H1 (cell line): ENCODE data around the gene HKDC1. TPM values are rescaled to one million over a fixed set of nuclear protein-coding genes. Genes with fewer than 3 reads are reported as not detected.

Source experiments
- ASH2L ChIP-seq: fragments of 200-600, 300-600 bp; sonication (generic); IDR thresholded peaks from one replicate; pipeline ENCODE4 v1.7.1; 2017; ENCODE audit warnings: low read length
- BACH1 ChIP-seq: IDR thresholded peaks from 2 replicates; pipeline ENCODE4 v1.6.1; 2012; ENCODE audit warnings: low read length, improper control_type of control experiment
- BCL11A ChIP-seq, 2 experiments: IDR thresholded peaks; one replicate each; pipeline ENCODE4 v1.6.1; 2011; ENCODE audit warnings: low read depth in 2 of 2, low read length in 2 of 2, mild to moderate bottlenecking in 2 of 2
- CBX5 ChIP-seq: fragments of 300-800, 300-1000 bp; sonication (generic); IDR thresholded peaks from 2 replicates; pipeline ENCODE4 v1.7.1; 2016; ENCODE audit warnings: antibody characterized with exemption, low read length, low read depth
- CBX8 ChIP-seq: fragments of 300-800, 300-1000 bp; sonication (generic); IDR thresholded peaks from 2 replicates; pipeline ENCODE4 v1.7.1; 2016; ENCODE audit warnings: low read depth, low read length, borderline replicate concordance
- CEBPB ChIP-seq: IDR thresholded peaks from 2 replicates; pipeline ENCODE4 v1.6.1; 2012; ENCODE audit warnings: low read depth, low read length
- CHD1 ChIP-seq: IDR thresholded peaks from 2 replicates; pipeline ENCODE4 v1.6.1; 2012; ENCODE audit warnings: low read depth, low read length, improper control_type of control experiment
- CTBP2 ChIP-seq: IDR thresholded peaks from 2 replicates; pipeline ENCODE4 v1.7.0; 2011; ENCODE audit warnings: borderline replicate concordance, mild to moderate bottlenecking, moderate library complexity, mixed read lengths, low read length; ENCODE audit not compliant: insufficient read depth, insufficient read length
- EGR1 ChIP-seq: IDR thresholded peaks from 2 replicates; pipeline ENCODE4 v1.6.1; 2011; ENCODE audit warnings: low read depth, low read length, borderline replicate concordance
- EP300 ChIP-seq, 2 experiments: IDR thresholded peaks; 1 replicate in 1 of 2; 2 replicates in 1 of 2; pipeline ENCODE4 v1.6.1; 2011 to 2012; ENCODE audit warnings: low read depth in 2 of 2, low read length in 2 of 2, mild to moderate bottlenecking in 2 of 2, borderline replicate concordance in 1 of 2, inconsistent platforms in 1 of 2, moderate library complexity in 1 of 2
- GABPA ChIP-seq: IDR thresholded peaks from 2 replicates; pipeline ENCODE4 v1.6.1; 2011; ENCODE audit warnings: mild to moderate bottlenecking, low read length, moderate library complexity, borderline replicate concordance; ENCODE audit not compliant: insufficient read depth
- KDM5A ChIP-seq: fragments of 200-600 bp; IDR thresholded peaks from 2 replicates; pipeline ENCODE4 v1.7.1; 2012; ENCODE audit warnings: mild to moderate bottlenecking, low read length, inconsistent platforms, mixed read lengths
- NANOG ChIP-seq: IDR thresholded peaks from 2 replicates; pipeline ENCODE4 v1.6.1; 2011; ENCODE audit warnings: low read length, low read depth, mild to moderate bottlenecking, inconsistent platforms; ENCODE audit not compliant: insufficient read depth, poor library complexity, severe bottlenecking
- POLR2AphosphoS5 ChIP-seq: IDR thresholded peaks from 2 replicates; pipeline ENCODE4 v1.6.1; 2011; ENCODE audit warnings: low read depth, low read length
- RAD21 ChIP-seq, 2 experiments: IDR thresholded peaks in 1 of 2; conservative IDR thresholded peaks in 1 of 2; 2 replicates each; pipeline ENCODE4 v1.6.1; 2011; ENCODE audit warnings: low read depth in 2 of 2, low read length in 2 of 2, improper control_type of control experiment in 1 of 2, inconsistent platforms in 1 of 2, mild to moderate bottlenecking in 1 of 2, moderate library complexity in 1 of 2
- RBBP5 ChIP-seq: IDR thresholded peaks from 2 replicates; pipeline ENCODE4 v1.7.1; 2012; ENCODE audit warnings: low read depth, mild to moderate bottlenecking, inconsistent platforms, low read length, moderate library complexity, borderline replicate concordance
- RFX5 ChIP-seq: IDR thresholded peaks from 2 replicates; pipeline ENCODE4 v1.6.1; 2011; ENCODE audit warnings: low read depth, low read length, improper control_type of control experiment, borderline replicate concordance
- RNF2 ChIP-seq: fragments of 200-900, 300-1000 bp; sonication (generic); IDR thresholded peaks from 2 replicates; pipeline ENCODE4 v1.7.1; 2016; ENCODE audit warnings: borderline replicate concordance, low read depth, mild to moderate bottlenecking, antibody characterized with exemption, low read length; ENCODE audit not compliant: poor library complexity, severe bottlenecking; ENCODE audit errors: missing control alignments
- SIN3A ChIP-seq, 2 experiments: IDR thresholded peaks in 1 of 2; conservative IDR thresholded peaks in 1 of 2; 2 replicates each; pipeline ENCODE4 v1.6.1; 2011 to 2012; ENCODE audit warnings: low read length in 2 of 2, improper control_type of control experiment in 1 of 2, low read depth in 1 of 2, mild to moderate bottlenecking in 1 of 2
- TAF1 ChIP-seq: IDR thresholded peaks from 2 replicates; pipeline ENCODE4 v1.6.1; 2011; ENCODE audit warnings: mild to moderate bottlenecking, low read depth, low read length
- polyA plus RNA-seq, 7 experiments: library from polyadenylated mRNA; depleted of rRNA in 3 of 7; stranded (reverse) in 5 of 7; unstranded in 2 of 7; fragments of >200 nt in 5 of 7; fragments of 200-250 nt in 2 of 7; gene quantifications; 1 replicate in 5 of 7; 2 replicates in 1 of 7; 4 replicates in 1 of 7; pipeline versions ENCODE4 v1.2.1 to v1.2.3, GENCODE V29; 2011 to 2013; ENCODE audit warnings: missing spikeins in 2 of 7, mixed read lengths in 2 of 7
- total RNA-seq: library from RNA; stranded (reverse); fragmentation: NEBNext Ultra II Directional; extraction: Animal tissue kit (Norgen Biotek cat#: 25700); gene quantifications from 2 replicates; pipeline ENCODE4 v1.2.1, GENCODE V29; 2021
- TF ChIP-seq, protein P1 (sequence below): IDR thresholded peaks from 2 replicates; pipeline ENCODE4 v1.6.1; 2011; ENCODE audit warnings: low read depth, mild to moderate bottlenecking, low read length; ENCODE audit not compliant: insufficient read depth

The HKDC1 gene
- total and polyA plus RNA-seq, 2 of the 8 experiments (the other 6 are each of a cell fraction or from before 2014, with no cell fraction given) = 0.12 to 0.78 TPM

DNA sequence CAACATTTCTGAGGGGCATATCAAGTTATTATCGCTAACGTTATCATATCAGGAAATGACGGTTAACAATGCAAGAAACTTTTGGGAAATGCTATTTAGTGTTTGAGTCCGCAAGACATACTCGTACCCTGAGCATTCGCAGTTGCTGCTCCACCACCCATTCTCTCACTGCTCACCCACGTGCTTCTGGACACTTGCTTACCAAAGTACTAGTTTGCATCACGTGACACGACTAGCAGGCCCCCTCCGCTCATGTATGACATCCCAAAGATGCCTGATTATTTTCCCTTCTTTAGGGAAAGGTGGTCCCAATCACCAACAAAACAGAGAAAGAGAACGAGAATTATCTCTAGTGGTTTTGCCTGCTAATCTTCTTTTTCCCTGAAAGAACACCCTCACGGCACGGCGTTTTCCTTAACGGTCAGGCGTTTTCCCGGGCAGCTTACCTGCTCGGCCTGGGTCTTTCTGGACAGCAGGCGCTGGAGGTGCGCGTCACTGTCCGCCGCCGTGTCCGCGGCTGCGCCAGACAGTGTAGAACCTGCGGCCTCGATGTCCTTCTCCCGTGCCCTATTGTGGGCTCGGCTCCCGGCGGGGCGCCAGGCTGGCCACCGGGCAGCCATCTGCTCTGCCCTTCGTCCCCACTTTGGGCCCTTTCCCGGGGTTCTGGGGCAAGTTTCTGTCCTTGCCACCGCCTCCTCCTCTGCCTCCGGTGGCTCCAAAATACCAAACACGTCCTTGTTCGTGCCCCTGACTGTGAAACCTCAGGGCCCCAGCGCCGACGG lies 40.2 kb upstream of the HKDC1 start, which contains the start of gene SUPV3L1 (continued):
- TF ChIP-seq RFX5 = no peak
- no peak for TF ChIP-seq CBX5
- peak; percentile 97 for TF ChIP-seq KDM5A
- TF ChIP-seq RBBP5 = peak; percentile 81; the same call in 1 of the 2 replicates
- peak; percentile 79 to 81; a peak in 2 of 4 replicates for TF ChIP-seq SIN3A (conservative IDR thresholded peaks at IDR 0.05 in 1 of 2, IDR thresholded peaks at IDR 0.05 in 1 of 2; ENCODE audit: low read depth in 1 of 2, low read length in 2 of 2)
- no peak for TF ChIP-seq CHD1
- TF ChIP-seq CTBP2 = no peak
- TF ChIP-seq BCL11A (IDR thresholded peaks at IDR 0.05; ENCODE audit: low read depth in 2 of 2, low read length in 2 of 2) = no peak
- TF ChIP-seq NANOG = no peak
- TF ChIP-seq TAF1 = peak; percentile 93
- TF ChIP-seq, protein P1, sequence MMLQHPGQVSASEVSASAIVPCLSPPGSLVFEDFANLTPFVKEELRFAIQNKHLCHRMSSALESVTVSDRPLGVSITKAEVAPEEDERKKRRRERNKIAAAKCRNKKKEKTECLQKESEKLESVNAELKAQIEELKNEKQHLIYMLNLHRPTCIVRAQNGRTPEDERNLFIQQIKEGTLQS = peak; percentile 81
- TF ChIP-seq RNF2 = no peak
- no peak for TF ChIP-seq CBX8
- peak; percentile 93 for TF ChIP-seq POLR2AphosphoS5
- no peak for TF ChIP-seq RAD21 (IDR thresholded peaks at IDR 0.05 in 1 of 2, conservative IDR thresholded peaks at IDR 0.05 in 1 of 2; ENCODE audit: low read depth in 2 of 2, low read length in 2 of 2)
- peak; percentile 98 for TF ChIP-seq ASH2L
- TF ChIP-seq BACH1 = no peak
- no peak for TF ChIP-seq CEBPB
- no peak for TF ChIP-seq GABPA
- TF ChIP-seq EGR1 = no peak
- peak in 1 of 2 experiments; percentile 19; a peak in 1 of 3 replicates for TF ChIP-seq EP300 (IDR thresholded peaks at IDR 0.05; ENCODE audit: borderline replicate concordance in 1 of 2, low read depth in 2 of 2, low read length in 2 of 2)
